Measurements from ENCODE around the gene HES4.

The HES4 gene

DNA sequence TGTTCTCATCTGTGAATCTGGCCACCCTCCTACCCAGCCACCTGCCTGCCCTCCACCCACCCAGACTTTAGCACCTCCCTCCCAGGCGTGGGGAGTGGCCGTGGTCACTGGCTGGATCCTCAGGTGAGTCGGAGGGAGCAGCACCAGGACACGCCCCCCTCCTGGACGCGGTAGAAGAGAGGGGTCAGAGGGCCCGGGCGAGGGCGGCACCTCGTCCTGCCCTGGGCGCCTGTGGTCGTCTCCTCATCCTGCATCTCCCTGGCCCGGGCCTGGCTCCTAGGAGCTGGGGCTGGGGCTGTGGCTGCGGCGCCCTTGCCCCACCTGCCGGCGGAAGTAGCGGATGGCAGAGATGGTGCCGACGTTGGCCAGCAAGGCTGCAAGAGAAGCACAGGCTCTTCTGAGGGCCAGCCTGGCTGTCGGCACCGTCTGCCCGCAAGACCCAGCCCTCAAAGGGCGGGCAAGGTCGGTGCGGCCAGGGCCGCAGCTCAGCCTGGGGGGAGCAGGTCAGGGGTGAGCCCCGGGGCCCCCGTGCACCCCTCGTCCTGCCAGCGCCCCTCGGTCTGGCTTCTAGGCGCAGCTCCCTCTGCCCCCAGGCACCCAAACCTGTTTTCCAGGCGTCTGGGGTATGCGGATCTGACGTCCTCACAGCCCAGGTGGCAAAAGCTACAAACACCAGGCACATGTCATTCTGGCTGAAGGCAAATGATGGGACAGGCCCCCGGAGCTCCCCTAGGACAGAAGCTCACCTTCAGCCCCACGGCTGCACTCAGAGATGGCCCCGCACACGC is 23.8 kb downstream of the HES4 start:
- H3K4me2 ChIP-seq (ENCODE audit: low read depth, low read length), result peak overlapping the region; percentile 87; the same call in 1 of the 2 replicates
- no peaks in the 10 kb centered on the region for H3K36me3 ChIP-seq (replicated peaks; ENCODE audit: insufficient read depth, low read length)
- H3F3A ChIP-seq (ENCODE audit: insufficient read depth, low read length), result no peaks in the 10 kb centered on the region
- no peak overlapping the region for H3K9ac ChIP-seq (ENCODE audit: low read length)
- peaks cover 45% of the 10 kb centered on the region for H3K27me3 ChIP-seq (replicated peaks; ENCODE audit: insufficient read depth, low read length)
- DNase-seq, result peak; percentile 43
- no peak overlapping the region for H3K27ac ChIP-seq (ENCODE audit: low read length)
- H3K9me2 ChIP-seq (replicated peaks; ENCODE audit: insufficient read depth, low read length), result no peaks in the 10 kb centered on the region
- no peaks in the 10 kb centered on the region for H3K79me2 ChIP-seq (ENCODE audit: low read length)
- no peak overlapping the region for H2AFZ ChIP-seq (ENCODE audit: low read length)
- H4K20me1 ChIP-seq (ENCODE audit: insufficient read depth, low read length), result no peaks in the 10 kb centered on the region
- H3K9me3 ChIP-seq (replicated peaks; ENCODE audit: insufficient read depth, low read length), result no peaks in the 10 kb centered on the region
- H3K4me1 ChIP-seq (ENCODE audit: low read length), result no peaks in the 10 kb centered on the region
- TF ChIP-seq, protein P1, sequence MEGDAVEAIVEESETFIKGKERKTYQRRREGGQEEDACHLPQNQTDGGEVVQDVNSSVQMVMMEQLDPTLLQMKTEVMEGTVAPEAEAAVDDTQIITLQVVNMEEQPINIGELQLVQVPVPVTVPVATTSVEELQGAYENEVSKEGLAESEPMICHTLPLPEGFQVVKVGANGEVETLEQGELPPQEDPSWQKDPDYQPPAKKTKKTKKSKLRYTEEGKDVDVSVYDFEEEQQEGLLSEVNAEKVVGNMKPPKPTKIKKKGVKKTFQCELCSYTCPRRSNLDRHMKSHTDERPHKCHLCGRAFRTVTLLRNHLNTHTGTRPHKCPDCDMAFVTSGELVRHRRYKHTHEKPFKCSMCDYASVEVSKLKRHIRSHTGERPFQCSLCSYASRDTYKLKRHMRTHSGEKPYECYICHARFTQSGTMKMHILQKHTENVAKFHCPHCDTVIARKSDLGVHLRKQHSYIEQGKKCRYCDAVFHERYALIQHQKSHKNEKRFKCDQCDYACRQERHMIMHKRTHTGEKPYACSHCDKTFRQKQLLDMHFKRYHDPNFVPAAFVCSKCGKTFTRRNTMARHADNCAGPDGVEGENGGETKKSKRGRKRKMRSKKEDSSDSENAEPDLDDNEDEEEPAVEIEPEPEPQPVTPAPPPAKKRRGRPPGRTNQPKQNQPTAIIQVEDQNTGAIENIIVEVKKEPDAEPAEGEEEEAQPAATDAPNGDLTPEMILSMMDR (IDR thresholded peaks at IDR 0.05; ENCODE audit: low read length), result peak; percentile 63
- TF ChIP-seq EZH2phosphoT487 (IDR thresholded peaks at IDR 0.05; ENCODE audit: low read length), result no peak
- H3K4me3 ChIP-seq (ENCODE audit: low read length), result peak overlapping the region; percentile 22; the same call in 1 of the 2 replicates

GRCh38 chr1:975365-975764 is 24.5 kb downstream of the HES4 start:
- Histone ChIP-seq H3K4me2 (ENCODE audit: low read depth, low read length) (no peak overlapping the region), H3K27ac (ENCODE audit: low read length) (no peak overlapping the region), H3K9me3 (replicated peaks; ENCODE audit: insufficient read depth, low read length) (no peaks in the 10 kb centered on the region), H3K27me3 (replicated peaks; ENCODE audit: insufficient read depth, low read length) (peaks cover 37% of the 10 kb centered on the region), H3K36me3 (replicated peaks; ENCODE audit: insufficient read depth, low read length) (no peaks in the 10 kb centered on the region), H3K4me3 (ENCODE audit: low read length) (no peak overlapping the region), H2AFZ (ENCODE audit: low read length) (no peak overlapping the region), H3F3A (ENCODE audit: insufficient read depth, low read length) (no peaks in the 10 kb centered on the region), H3K9me2 (replicated peaks; ENCODE audit: insufficient read depth, low read length) (no peaks in the 10 kb centered on the region), H3K79me2 (ENCODE audit: low read length) (no peaks in the 10 kb centered on the region), H3K4me1 (ENCODE audit: low read length) (no peaks in the 10 kb centered on the region), H4K20me1 (ENCODE audit: insufficient read depth, low read length) (no peaks in the 10 kb centered on the region), H3K9ac (ENCODE audit: low read length) (no peak overlapping the region)
- TF ChIP-seq, protein P1 (IDR thresholded peaks at IDR 0.05; ENCODE audit: low read length), result no peak
- TF ChIP-seq EZH2 (optimal IDR thresholded peaks at IDR 0.05; ENCODE audit: low read depth, low read length) (no peak), EZH2phosphoT487 (IDR thresholded peaks at IDR 0.05; ENCODE audit: low read length) (no peak)
- no peak for DNase-seq

- no peaks in the 10 kb centered on the region for H3K9me2 ChIP-seq (replicated peaks; ENCODE audit: insufficient read depth, low read length)
- TF ChIP-seq EZH2phosphoT487 (IDR thresholded peaks at IDR 0.05; ENCODE audit: low read length) (no peak), EZH2 (optimal IDR thresholded peaks at IDR 0.05; ENCODE audit: low read depth, low read length) (no peak)
- TF ChIP-seq, protein P1 (IDR thresholded peaks at IDR 0.05; ENCODE audit: low read length), result no peak
- no peak overlapping the region for H2AFZ ChIP-seq (ENCODE audit: low read length)
- no peak overlapping the region for H3K27ac ChIP-seq (ENCODE audit: low read length)
- H3K4me2 ChIP-seq (ENCODE audit: low read depth, low read length), result no peak overlapping the region
- no peaks in the 10 kb centered on the region for H4K20me1 ChIP-seq (ENCODE audit: insufficient read depth, low read length)
- H3K27me3 ChIP-seq (replicated peaks; ENCODE audit: insufficient read depth, low read length), result peaks cover 32% of the 10 kb centered on the region
- H3K79me2 ChIP-seq (ENCODE audit: low read length), result no peaks in the 10 kb centered on the region
- no peak for DNase-seq
- no peak overlapping the region for H3K4me3 ChIP-seq (ENCODE audit: low read length)
- H3K36me3 ChIP-seq (replicated peaks; ENCODE audit: insufficient read depth, low read length), result no peaks in the 10 kb centered on the region
- no peaks in the 10 kb centered on the region for H3F3A ChIP-seq (ENCODE audit: insufficient read depth, low read length)
- no peak overlapping the region for H3K9ac ChIP-seq (ENCODE audit: low read length)
- H3K9me3 ChIP-seq (replicated peaks; ENCODE audit: insufficient read depth, low read length), result no peaks in the 10 kb centered on the region
- no peaks in the 10 kb centered on the region for H3K4me1 ChIP-seq (ENCODE audit: low read length)
These were observed 25.1 kb downstream of the HES4 start for GRCh38 chr1:974687-975328.

All from MM.1S (cell line).